GM21447 (cell line): ENCODE results near the gene CORT.
"Not testable (repeated sequence)": the region's sequence is repeated elsewhere in the genome, so short reads cannot be mapped to it uniquely, and the experiment has no call there.

ENCODE experiments used
- ATAC-seq: cut with Tn5 transposase; IDR thresholded peaks from one replicate; pipeline ENCODE4 v1.9.1; 2021; ENCODE audit not compliant: unreplicated experiment

Gene CORT, protein sequence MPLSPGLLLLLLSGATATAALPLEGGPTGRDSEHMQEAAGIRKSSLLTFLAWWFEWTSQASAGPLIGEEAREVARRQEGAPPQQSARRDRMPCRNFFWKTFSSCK

DNA sequence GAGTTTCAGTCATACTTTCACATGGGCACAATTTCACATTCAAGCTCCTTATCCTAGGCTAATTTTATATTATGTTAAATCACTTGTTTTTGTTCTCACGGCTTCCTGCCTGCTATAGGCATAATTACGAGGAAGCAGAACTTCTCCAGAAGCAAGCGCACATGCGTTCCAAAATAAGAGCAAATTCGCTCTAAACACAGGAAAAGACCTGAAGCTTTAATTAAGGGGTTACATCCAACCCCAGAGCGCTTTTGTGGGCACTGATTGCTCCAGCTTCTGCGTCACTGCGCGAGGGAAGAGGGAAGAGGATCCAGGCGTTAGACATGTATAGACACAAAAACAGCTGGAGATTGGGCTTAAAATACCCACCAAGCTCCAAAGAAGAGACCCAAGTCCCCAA lies at the start of gene CORT:
TSS of gene CORT (plus strand) at position 281 of the 400 bp plus-strand sequence. CDS start 193 bp downstream, outside the sequence.
- no peak for ATAC-seq

GRCh38 chr1:10401281-10401680 lies 48.5 kb upstream of the CORT start:
- ATAC-seq, result no peak

DNA sequence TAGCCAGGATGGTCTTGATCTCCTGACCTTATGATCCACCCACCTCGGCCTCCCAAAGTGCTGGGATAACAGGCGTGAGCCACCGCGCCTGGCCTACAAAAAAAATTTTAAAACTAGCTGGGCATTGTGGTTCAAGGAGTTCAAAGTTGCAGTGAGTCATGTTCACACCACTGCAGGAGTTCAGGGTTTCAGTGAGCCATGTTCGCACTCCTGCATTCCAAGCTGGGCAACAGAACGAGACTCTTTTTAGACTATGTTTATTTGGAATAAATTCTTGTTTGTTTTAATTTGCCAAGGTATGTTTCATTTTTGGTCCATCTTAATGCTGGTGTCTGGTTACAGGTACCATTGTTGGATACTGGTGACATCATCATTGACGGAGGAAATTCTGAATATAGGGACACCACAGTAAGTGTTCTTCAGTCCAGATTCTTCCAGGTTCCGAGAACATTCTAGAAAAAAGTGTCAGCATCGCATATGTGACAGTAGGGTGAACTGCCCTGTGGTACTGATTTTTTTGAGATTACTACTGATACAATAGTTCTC lies 47.0 kb upstream of the CORT start:
- no peak for ATAC-seq

GRCh38 chr1:10407201-10407600 lies 42.6 kb upstream of the CORT start:
- no peak for ATAC-seq

- no peak for ATAC-seq
Observed at GRCh38 chr1:10415211-10415930, 34.5 kb upstream of the CORT start.

- not testable (repeated sequence) for ATAC-seq
Observed at GRCh38 chr1:10415967-10416366, 33.9 kb upstream of the CORT start.

DNA sequence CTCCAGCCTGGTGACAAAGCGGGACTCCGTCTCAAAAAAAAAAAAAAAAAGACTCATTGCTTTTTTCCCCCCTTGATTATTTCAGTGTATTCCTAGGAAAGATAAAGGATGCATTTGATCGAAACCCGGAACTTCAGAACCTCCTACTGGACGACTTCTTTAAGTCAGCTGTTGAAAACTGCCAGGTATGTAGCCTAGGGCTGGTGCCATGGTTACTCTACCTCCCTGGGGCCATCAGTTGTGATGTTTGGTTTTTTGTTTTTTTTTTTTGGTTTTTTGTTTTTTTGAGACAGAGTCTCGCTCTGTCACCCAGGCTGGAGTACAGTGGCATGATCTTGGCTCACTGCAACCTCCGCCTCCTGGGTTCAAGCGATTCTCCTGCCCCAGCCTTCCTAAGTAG lies 31.1 kb upstream of the CORT start:
- not testable (repeated sequence) for ATAC-seq

DNA sequence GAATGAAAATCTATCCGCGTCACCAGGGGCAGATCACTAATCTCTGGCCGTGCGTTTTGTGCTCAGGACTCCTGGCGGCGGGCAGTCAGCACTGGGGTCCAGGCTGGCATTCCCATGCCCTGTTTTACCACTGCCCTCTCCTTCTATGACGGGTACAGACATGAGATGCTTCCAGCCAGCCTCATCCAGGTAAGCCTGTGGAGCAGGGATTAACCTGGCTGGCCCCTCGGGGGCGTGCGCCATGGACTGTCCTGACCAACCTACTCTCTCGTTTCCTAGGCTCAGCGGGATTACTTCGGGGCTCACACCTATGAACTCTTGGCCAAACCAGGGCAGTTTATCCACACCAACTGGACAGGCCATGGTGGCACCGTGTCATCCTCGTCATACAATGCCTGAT lies 30.5 kb upstream of the CORT start:
- no peak for ATAC-seq

GRCh38 chr1:10421637-10422036 lies 28.2 kb upstream of the CORT start:
- ATAC-seq, result no peak

DNA sequence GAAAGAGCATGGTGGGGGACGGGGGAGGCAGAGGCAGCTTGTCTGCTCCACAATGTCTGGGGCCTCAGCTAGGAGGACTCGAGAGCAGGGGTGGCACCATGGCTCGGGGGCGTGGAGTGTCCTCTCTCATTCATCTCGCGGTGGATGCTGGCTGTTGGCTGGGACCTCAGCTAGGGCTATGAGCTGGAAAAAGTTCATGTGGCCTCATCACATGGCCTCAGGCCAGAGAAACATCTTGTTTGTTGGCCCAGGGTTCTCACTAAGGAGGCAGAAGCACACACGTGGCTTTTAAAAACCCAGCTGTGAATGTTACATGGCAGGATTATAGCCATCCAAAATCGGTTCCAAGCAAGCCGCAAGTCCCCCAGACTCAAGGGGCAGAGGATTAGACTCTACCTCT lies 25.8 kb upstream of the CORT start:
- ATAC-seq, result no peak

GRCh38 chr1:10424651-10425050 lies 25.2 kb upstream of the CORT start:
- ATAC-seq, result no peak

GRCh38 chr1:10425826-10426534 lies 23.9 kb upstream of the CORT start:
- not testable (repeated sequence) for ATAC-seq

DNA sequence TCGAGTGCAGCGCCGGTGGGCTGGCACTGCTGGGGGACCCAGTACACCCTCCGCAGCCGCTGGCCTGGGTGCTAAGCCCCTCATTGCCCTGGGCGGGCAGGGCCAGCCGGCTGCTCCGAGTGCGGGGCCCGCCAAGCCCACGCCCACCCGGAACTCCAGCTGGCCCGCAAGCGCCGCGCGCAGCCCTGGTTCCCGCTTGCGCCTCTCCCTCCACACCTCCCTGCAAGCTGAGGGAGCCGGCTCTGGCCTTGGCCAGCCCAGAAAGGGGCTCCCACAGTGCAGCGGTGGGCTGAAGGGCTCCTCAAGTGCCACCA lies 23.3 kb upstream of the CORT start:
- not testable (repeated sequence) for ATAC-seq

DNA sequence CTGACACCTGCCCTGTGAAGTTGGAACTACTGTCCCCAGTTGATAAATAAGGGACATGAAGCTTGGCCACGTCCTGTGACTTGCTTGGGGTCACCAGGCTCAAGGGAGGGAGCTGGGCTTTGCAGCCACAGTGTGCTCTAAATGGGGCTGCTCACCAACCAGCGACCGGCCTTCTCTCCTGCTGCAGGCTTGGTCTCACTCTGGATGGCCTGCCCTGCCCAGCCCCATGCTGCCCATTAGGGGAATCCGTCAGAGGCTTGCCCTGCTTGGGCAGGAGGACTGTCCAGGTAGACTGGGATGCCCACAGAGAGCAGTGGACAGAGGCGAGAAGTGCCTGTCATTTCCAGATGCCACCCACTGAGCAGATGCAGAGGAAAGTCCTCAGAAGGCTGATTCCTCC lies 20.8 kb upstream of the CORT start:
- ATAC-seq, result no peak

- no peak for ATAC-seq
Observed at GRCh38 chr1:10429868-10430215, 20.0 kb upstream of the CORT start.

DNA sequence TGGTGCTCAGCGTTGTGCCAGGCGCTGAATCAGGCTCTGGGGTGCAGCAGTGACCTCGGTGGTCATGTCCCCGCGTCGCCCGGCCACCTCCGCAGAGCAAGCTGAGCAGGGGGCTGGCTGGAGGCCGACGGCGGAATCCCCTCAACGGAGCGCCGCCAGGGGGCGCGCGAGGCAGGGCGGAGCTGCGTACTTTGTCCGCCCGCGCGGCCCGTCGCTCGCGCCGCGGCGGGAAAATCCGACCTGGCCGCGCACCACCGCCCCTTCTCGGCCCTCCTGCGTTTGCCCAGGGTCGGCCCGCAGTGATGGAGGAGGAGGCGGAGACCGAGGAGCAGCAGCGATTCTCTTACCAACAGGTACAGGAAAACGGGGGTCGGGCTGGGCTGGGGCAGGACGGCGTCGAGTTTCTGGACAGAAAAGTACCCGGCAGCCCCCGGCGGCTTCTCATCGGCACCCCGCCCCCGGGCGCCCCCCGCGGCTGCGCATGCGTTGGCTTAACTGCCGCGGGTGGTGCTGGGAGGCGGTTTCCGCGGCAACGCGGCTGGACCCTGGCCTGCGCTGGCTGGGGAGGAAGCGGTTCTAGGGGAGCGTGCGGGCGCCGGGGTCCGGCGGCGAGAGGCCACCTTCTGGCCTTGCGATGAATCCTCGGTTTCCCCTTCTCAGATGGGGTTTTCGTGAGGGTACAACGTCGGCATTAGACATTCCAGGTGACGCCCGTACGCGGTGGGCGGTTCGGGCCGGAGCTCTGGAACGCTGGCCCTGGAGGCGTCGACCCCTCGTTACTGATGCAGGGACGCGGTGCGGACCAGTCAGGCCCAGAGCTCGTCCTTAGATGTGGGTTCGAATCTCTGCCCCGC lies 19.4 kb upstream of the CORT start, which contains the start of gene CENPS:
TSS of gene CENPS (plus strand) at position 218 of the 854 bp plus-strand sequence. CDS start at position 303, 85 bp downstream.
- peak; percentile 84 for ATAC-seq

- no peak for ATAC-seq
Observed at GRCh38 chr1:10431070-10431730, 18.6 kb upstream of the CORT start.

DNA sequence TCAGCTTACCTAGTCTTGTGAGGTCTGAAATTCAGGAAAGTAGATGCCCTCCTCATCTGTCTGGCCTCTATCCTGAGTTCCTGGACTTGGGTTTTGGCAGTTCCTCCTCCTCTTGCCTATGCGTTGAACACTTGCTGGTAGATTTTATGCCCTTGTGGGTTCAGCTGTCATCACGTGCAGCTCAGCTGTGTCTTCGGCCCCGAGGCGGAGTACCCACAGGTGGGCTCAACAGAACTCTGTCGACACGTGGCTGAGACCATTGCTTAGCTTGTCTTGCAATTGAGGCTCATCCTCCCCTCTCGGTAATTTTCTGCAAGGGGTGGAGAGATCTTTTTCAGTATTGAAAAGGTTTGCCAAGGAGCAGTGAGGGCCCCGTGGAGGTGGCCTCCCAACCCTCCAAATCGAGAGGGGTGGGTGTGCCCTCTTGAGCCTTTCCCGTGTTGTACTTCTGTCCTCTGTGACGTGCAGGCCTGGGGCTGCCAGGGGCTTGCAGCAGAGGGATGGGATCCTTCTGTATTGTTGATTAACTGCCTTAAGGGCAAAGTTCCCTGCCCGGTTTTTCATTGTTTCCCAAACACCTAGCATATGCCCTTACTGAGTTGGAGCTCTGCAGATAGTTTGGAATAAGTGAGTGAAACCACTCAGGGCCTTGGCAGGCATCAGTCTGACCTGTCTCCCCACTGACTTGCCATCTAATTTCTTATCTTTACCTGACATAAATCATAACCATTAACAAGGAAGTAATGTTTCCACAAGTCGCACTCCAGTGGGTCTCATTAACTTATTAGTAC lies 16.7 kb upstream of the CORT start:
- no peak for ATAC-seq

DNA sequence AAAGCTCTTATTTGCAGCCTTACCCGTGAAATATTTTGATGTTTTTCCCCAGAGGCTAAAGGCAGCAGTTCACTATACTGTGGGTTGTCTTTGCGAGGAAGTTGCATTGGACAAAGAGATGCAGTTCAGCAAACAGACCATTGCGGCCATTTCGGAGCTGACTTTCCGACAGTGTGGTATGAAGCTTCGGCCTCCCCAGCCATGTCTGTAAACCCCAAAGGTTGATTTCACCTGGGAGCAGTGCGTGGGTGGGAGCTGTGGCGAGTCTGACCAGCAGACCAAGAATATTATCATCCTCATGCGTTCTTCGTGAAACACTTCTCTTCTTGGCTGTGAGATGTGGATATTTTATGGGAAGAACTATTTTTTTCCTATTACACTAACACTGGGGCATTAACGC lies 16.0 kb upstream of the CORT start:
- ATAC-seq, result no peak

DNA sequence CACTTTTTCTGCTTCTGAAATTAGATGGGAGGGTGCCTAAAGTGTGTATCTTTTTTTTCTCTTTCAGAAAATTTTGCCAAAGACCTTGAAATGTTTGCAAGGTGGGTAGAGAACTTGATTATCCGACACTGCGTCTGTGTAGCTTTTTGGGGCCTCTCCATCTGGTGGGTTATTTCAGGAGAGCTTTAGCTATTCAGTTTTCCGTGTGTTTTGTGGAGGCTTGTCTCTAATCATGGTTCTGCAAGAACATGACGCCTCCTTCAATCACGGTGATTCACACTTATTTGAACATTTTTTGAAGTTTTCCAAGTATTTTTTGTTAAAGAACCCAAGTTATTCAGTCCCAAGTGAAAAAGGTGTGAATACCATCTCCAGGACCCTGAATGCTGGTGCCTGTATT lies 15.2 kb upstream of the CORT start:
- no peak for ATAC-seq
